NCI-H1417 treated with DMSO at 0.1 percent for 48 hours (cell line): Measurements from ENCODE around the gene ICA1.
"Not testable (repeated sequence)": the region's sequence is repeated elsewhere in the genome, so short reads cannot be mapped to it uniquely, and the experiment has no call there.

Experiments
- DNase-seq: peaks from one replicate; lab custom pipeline; 2025; lab: John Stamatoyannopoulos, UW

Gene ICA1

DNA sequence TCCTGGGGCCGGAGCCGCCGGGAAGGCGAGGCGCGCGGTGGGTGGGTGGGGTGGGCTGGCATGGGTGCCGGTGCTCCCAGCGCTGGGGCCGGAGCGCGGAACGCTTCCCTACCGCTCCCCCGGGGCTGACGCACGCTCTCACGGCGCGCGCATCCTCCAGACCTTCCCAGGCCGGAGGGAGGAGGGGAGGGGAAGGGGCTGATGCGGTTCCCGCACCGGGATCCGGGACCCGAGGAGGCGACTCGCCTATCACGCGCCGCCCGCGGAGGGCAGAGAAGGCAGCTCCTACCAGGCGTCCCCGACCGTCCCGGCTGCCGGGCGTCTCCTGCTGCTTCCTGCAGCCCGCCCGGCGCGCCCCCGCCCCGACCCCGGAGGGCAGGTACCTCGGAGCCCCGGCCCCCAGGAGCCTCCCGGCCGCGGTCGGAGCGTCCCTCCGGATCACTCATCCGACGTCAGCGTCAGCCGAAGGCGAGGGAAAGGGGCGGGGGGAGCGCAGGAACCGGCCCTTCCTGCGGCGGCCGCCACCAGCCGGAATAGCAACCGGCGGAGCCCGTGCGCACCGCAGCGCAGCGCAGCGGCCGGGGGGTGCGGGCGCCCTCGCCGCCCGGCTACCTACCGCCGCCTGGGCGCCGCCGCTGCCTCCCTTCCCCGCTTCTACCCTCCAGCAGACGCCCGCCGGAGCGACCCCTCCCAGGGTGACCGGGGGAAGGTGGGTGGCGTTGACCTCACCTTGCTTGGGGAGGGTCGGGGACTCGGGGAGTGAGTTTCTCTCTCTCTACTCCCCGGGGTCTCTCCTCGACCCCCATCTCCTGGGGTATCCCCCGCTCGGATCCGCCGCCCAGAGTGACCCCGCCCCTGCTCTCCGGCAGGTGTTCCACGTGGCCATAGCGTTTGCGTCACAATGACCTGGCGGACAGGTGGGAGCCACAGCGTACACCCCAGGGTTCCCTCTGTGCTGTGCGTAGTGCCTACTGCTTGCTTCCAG is at the start of gene ICA1:
ICA1 (minus strand) TSS at position 457 of the 985 bp plus-strand sequence. CDS start 26,241 bp downstream, outside the sequence.
- DNase-seq = peak; percentile 73

DNA sequence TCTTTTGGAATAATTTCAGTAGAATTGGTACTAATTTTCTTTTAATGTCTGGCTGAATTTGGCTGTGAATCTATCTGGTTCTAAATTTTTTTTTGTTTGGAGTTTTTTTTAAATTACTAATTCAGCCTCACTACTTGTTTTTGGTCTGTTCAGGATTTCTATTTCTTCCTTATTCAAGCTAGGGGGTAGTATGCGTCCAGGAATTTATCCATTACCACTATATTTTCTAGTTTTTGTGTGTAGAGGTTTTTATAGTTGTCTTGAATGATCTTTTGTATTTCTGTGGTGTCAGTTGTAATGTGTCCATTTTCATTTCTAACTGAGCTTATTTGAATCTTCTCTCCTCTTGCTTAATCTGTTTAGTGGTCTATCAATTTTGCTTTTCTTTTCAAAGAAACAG is 48.9 kb upstream of the ICA1 start:
- DNase-seq = no peak

DNA sequence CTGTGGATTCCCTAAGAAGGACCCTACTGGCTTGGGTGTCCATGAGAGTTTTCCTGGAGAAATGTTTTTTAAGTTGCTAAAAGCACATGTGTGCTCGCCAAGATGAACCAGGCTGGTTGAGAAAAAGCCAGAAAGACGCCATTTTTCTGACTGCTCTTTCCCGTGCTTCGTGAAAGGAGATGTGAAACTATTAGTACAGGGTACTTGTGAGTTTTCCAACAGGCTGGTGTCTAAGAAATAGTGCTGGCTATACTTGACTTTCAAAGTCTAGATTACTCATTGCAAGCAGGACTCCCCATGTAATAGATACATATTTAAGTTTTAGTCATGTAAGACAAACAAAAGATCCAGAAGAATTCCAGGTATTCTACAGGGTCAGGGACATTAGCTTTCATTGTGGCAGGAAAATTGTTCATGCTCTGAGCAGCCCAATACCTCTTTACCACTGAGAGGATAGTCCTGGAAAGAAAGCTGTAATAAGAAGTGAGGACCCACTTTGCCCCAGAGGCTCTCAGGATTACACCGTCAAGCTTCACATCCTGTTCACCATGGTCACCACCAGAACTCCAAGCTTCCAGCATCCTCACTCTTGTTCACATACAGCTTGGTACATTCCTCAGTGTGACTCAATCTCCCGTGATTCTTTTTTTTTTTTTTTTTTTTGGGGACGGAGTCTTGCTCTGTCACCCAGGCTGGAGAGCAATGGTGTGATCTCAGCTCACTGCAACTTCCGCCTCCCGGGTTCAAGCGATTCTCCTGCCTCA is 43.8 kb upstream of the ICA1 start:
- no peak for DNase-seq

DNA sequence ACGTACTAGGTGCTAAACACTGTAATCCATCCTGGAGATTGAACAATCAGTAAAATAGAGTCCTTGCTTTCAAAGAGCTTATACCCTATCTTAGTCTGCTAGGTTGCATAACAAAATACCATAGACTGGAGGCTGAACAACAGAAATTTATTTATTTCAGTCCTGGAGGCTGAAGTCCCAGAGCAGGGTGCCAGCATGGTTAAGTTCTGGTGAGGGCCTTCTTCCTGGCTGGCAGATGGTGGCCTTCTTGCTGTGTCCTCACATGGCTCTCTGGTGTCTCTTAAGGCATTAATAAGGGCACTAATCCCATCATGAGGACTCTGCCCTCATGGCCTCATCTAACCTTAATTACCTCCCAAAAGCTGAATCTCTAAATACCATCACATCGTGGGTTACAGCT is 43.1 kb upstream of the ICA1 start:
- DNase-seq = no peak

DNA sequence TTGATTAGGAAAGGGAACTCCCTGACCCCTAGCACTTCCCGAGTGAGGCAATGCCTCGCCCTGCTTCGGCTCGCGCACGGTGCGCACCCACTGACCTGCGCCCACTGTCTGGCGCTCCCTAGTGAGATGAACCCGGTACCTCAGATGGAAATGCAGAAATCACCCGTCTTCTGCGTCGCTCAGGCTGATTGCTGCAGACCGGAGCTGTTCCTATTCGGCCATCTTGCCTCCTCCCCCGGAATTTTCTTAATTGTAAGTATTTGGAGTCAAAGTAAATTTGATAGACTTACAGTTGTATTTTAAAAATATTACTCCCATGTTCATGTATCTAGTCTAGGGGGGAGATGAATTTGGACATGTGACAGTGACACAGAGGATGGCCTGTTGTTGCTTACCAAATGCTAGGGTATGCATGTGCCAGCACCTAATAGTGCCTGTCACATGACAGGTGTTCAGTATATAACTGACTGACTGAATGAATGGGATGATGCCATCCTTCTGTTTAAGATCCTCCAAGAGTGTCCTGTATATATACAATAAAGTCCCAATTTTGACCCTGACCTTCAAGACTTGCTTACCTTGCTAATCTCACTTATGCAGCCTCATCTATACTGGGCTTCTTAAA is 42.0 kb upstream of the ICA1 start:
- DNase-seq = no peak

DNA sequence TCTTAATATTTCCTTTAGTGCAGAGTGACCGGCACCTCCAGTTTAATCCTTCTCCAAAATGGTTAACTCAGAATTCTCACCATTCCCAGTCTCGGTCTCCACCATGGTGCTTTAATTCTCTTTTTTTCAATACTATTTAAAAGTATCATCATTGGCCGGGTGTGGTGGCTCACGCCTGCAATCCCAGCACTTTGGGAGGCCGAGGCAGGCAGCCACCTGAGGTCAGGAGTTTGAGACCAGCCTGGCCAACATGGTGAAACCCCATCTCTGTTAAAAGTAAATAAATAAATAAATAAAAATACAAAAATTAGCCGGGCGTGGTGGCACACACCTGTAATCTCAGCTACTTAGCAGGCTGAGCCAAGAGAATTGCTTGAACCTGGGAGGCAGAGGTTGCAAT is 35.1 kb upstream of the ICA1 start:
- not testable (repeated sequence) for DNase-seq

DNA sequence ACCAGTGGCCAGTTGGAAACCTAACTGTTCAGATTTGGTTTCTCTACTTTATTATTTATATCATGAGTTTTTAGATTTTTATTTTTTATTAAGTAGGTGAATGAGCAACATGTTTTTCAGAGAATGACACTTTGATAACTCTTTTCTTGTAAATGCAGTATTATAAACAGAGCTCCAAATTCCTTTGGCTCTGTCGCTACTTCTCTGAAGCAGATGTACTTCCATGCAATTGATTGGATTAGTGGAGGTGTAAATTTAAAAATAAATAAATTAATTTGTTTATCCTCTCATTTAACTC is 34.3 kb upstream of the ICA1 start:
- DNase-seq = no peak

DNA sequence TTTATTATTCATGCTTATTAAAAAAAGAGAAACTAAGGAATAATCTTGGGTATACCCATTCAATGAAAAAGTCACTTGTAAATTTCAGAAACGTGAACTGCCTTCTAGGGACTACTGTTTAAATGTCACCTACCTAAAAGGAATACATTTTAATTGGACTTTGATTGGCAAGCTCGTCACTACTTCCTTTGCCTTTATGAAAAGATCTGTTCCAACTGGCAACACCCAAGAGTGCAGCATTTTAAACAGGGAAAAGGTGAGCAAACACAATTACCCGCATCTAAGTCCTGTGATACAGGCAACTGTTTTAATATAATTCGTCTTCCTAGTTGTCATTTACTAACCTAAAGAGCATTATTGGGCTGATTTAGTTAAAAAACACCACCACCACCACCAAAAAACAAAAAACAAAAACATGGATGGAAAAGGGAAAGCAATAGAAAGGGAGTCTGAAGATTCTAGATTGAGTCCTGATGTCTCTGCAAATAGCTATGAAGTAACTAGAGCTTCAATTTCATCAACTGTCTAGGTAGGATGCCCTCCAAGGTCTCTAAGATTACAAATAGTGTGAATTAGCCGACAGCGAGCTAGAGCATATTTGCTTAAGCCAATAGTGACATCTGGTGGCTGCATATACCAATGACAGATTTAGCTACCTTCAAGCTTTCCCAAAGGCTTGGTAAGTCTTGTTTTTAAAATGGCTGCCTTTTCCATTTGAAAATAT is 33.8 kb upstream of the ICA1 start:
- peak; percentile 83 for DNase-seq

DNA sequence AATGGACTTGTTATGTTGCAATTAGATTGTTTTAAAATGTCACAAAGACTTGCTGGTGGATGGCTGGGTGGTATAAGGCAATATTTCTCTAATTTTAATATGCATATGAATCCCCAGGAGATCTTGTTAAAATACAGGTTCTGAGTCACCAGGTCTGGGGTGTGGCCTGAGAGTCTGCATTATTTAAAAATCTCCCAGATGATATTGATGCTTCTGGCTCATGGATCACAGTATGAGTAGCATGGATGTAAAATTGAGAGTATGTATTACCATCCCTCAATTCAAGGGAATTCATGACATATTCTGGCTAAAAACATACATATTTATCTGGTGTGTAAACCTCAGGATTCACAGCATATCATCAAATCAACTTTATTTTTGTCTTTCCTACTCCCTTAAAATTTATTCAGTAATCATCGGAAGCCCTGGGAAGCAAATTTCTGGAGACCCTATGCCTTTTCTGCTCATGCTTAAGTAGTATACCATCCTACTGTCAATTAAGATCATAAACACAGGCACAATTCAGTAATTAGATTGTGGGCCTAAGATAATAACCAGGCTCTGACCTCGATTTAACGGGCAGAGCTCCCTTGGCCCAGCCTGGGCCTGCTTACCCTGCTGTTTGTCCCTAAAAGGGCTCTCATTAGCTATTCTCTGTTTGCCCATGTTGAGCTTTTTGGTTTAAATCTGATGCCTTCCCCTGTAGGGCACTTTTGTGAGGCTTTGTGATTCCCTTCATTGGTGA is 29.6 kb upstream of the ICA1 start:
- no peak for DNase-seq

DNA sequence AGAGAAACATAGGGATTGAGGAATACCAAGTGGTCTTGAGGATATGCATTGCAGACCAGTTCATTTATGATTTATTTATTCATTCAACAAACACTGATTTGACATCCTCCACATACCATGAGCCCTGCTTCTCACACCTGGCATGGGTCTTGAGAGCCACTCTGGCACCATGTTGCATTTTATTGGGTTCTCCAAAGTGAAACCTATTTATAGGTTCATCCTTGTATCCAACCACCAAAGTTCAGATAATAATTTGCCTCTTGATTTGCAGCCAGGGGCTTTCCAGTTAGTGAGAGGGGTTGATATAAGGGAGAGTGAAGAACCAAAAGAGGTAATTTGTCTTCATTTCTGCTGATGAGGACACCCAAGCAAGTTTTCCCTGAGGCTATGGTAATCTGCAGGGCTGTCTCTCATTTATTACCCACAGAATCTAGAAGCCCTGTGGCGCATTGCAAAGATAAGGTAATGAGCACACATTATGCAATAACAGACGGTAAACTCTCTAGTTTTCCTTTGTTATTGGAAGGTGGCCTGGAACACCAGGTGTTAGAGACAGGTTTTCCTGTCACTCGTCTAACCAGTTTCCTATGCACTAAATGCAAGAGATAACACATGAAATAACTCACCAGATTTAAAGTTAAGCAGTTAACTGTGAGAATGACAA is 28.8 kb upstream of the ICA1 start:
- peak; percentile 93 for DNase-seq

DNA sequence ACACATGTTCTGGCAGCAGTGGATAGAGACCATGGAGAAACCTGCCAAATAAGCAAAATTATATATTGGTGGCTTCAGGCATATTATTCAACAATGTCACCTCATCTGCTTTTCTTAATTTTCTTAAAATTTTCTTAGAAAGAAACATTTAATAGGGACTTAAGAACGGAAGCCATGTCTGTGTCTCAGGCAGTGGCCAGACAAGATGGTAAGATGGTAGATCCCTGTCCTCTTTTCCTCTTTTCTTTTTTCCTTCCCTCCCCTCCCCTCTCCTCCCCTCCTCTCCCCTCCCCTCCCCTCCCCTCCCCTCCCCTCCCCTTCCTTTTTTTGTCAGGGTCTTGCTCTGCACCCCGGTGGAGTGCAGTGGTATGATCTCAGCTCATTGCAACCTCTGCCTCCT is 24.2 kb upstream of the ICA1 start:
- DNase-seq = no peak

DNA sequence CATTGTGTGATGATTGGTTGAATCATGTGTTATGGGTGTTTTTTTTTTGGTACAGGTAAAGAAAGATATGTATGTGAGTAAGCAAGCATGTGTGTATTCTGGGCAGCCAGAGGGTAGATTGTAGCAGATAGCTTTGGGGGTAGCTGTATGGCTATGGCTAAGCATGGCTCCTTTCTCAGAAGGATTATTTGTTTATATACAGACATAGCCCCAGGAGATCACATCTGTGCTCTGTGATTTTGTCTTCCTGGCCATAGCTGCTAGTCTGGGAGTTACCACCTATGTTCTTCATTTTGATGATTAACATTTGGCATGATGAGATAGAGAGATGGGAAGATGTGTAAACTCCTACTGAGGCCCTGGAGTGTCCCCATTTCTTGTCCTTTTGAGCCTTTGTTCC is 23.2 kb upstream of the ICA1 start:
- no peak for DNase-seq

DNA sequence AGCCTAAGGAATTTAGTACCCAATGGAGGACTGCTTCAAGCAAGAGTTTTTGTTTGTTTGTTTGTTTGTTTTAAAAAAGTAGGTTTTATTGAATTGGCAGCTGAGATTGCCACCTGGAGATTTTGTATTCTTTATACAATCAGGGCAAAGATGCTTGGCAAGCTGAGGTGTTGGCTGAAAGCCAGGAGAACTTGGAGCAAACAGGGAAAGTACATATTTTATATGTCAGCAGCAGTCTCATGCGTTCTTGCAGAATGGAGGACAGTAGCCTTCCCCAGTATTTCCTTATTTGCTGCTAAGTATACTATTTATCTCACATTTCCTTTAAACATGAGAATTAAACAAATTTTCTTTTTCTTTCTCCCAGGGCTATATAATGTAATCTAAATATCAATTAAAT is 22.6 kb upstream of the ICA1 start:
- no peak for DNase-seq

DNA sequence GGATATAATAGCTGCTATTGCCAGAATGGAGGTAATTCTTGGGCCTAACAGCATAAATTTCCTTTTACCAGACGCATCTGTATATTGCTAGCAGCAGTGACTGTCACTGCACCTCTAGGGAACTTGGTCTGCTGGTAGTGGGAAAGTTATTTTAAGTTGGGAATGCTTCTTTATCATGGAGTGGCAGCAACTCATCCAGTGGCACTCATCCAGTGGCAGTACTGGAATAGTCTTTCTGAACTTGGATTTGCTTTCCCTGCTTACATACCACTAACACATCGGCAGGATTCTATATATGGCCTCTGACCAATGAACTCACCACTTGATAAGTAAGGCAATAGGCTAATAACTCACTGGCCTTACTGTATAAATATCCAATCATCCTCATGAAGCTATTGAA is 22.0 kb upstream of the ICA1 start:
- no peak for DNase-seq

DNA sequence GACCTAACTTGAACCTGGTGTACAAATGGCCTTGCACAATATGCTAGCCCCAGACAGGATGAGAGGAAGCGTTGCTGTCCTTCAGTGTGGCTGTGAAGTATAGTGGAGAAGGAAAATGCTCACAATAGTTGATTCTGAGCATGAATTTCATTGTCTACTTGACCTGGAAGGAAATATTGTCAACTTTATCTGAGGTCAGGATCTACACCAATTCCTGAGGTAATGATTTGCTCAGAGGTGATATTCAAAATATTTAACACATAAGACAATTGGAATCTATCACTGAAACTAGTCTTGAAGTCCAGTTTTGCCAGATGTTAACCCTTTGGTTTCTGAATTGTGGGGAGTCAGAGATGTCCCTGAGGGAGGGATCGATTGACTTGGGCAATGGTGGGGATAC is 20.9 kb upstream of the ICA1 start:
- DNase-seq = no peak

DNA sequence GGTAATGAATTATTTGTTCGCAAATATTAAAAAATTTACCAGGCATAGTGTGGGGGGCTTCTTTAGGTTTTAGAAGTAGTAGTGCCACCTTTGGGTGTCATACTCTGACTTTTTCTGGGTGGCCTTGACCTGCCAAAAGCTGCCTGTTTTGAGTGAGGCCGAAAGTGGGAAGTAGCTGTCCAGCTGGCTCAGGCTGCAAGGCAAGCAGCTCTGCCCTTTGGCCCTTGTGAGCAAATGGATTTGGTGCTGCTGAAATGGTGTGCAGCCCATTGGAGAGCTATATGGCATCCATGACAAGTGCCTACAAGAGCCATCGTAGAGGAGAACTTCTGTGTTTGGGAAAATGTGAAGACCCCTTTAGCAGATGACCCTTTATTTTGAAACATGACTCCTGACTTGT is 20.2 kb upstream of the ICA1 start:
- DNase-seq = no peak

DNA sequence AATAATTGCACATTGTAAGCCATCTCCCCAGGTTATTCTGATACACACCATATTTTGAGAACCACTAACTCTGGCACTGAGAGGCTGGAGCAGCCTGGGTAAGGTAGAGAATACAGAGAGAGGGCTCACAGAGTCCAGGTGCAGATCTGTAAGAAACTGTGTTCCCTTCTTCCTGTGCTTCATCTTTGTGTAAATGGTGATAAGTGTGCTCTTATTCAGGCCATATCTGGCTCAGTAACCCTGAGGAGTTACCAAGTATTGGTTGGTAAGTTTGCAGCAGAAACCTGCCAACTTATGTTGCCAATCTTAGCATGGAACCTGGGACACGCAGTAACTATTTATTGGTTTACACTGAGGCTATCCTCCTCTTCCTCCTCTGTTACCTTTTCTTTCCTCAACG is 16.2 kb upstream of the ICA1 start:
- no peak for DNase-seq

DNA sequence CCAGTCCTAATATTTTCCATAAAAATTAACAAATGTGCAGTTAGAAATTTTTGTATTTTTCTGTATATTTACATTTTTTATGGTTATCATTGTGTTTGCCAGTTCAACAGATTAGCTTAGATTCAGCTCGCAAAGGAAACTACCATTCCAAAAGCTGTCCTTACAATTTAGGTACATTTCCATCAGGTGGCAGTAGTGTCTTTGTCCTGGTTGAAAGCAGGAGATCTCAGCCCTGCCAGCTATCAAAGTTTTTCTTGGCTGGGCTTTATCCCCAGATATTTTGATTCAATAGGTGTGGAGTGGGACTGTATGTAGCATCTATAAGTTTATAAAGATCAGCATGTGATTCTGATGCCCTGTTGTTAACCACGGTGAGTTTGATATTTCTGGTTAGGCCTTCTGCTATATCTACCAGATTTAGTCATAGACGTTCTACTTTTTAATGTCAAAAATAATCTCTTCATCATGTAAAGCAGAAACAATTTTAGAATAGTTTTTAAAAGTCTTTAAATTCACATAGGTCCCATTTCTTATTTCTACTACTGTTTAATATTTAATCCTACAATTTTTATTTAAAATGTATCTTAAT is 15.5 kb upstream of the ICA1 start:
- no peak for DNase-seq

DNA sequence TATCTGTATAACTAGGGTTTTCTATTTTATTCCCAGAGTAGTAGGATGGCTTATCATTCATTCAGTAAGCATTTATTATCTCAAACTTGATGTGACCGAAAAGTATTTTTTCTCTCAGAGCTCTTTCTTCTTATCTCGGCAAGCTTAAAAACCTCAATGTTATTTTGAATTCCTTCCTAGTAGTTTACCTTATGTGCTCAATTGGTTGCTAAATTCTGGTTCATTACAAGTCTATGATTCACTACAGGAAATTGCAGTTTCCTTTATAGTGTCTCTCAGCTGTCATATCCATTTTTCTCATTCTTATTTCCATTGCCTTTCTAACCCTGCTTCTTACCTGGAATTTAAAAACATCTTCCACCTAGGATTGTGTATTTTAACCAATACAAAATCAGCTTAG is 12.6 kb upstream of the ICA1 start:
- no peak for DNase-seq

DNA sequence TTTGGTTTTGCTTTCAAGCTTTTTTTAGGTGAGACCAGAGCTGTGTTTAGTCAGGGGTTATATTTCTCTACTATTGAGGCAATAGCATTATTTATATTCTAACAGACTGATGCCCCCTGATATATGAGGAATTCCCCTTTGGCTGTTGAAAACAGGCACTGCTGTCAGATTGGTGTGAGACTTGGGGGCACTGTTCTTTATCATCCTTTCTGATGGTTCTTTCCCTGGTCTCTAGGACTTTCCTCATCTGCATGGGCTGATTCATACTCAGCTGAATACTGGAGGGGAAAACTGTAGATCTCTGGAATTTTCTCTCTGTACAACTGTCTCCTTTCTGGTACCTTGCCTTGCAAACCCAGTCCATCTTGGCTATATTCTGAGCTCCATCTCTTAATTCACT is 10.0 kb upstream of the ICA1 start:
- DNase-seq = no peak

DNA sequence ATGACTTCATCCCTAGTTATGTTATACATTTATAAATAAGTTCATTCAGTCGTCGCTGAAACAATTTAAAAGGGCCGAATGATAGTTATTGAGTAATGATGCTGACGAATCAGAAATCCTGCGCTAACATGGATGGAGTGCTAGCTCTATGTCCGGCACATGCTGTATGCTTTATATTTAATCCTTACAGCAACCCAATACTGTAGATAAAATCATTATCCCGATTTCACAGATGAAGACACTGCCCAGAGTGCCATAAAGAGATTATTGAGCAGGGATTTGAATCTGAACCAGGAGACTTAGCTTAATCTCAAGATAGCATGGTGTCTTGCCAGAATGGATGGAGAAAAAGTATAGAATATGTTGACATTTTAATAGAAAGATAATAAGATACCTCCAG is 1.1 kb upstream of the ICA1 start:
- no peak for DNase-seq
